Ectodermal cell (in vitro differentiated cells): ENCODE results near the gene ZNF300. TPM values are rescaled to one million over a fixed set of nuclear protein-coding genes. Genes with fewer than 3 reads are reported as not detected.

Experiments used
- H3K27ac ChIP-seq: 2 replicates; pipeline ENCODE4 v1.7.0; 2013; ENCODE audit warnings: mild to moderate bottlenecking, low read depth, low read length; ENCODE audit not compliant: insufficient read depth, poor library complexity, severe bottlenecking
- H3K27me3 ChIP-seq: 2 replicates; pipeline ENCODE4 v1.7.0; 2013; ENCODE audit warnings: mild to moderate bottlenecking, low read length; ENCODE audit not compliant: insufficient read depth, control insufficient read depth, poor library complexity, severe bottlenecking
- H3K36me3 ChIP-seq: one replicate; pipeline ENCODE4 v1.7.0; 2013; ENCODE audit warnings: low read length; ENCODE audit not compliant: control insufficient read depth, insufficient read depth
- H3K4me1 ChIP-seq: one replicate; pipeline ENCODE4 v1.7.0; 2013; ENCODE audit warnings: low read length; ENCODE audit not compliant: control insufficient read depth, insufficient read depth
- H3K4me3 ChIP-seq: 2 replicates; pipeline ENCODE4 v1.7.0; 2013; ENCODE audit warnings: low read depth, low read length, control low read depth; ENCODE audit not compliant: insufficient read depth
- H3K9me3 ChIP-seq: 2 replicates; pipeline ENCODE4 v1.7.0; 2013; ENCODE audit warnings: mild to moderate bottlenecking, low read length, moderate library complexity; ENCODE audit not compliant: control insufficient read depth
- WGBS, 2 experiments: methylation state at CpG; one replicate each; pipeline ENCODE4 v1.1.7; 2013; ENCODE audit warnings: missing lambda C conversion rate in 2 of 2; 5-methylcytosine and 5-hydroxymethylcytosine counted together
- polyA plus RNA-seq, 4 experiments: library from polyadenylated mRNA; stranded (reverse); fragments of 50-300 nt; gene quantifications; one replicate each; pipeline ENCODE4 v1.2.3, GENCODE V29; 2013

The ZNF300 gene
- polyA plus RNA-seq (2013, experiment 1 of 4): 27.4 TPM
- 25.5 TPM for polyA plus RNA-seq (2013, experiment 2 of 4)
- polyA plus RNA-seq (2013, experiment 3 of 4): 25.5 TPM
- polyA plus RNA-seq (2013, experiment 4 of 4): 25.9 TPM

DNA sequence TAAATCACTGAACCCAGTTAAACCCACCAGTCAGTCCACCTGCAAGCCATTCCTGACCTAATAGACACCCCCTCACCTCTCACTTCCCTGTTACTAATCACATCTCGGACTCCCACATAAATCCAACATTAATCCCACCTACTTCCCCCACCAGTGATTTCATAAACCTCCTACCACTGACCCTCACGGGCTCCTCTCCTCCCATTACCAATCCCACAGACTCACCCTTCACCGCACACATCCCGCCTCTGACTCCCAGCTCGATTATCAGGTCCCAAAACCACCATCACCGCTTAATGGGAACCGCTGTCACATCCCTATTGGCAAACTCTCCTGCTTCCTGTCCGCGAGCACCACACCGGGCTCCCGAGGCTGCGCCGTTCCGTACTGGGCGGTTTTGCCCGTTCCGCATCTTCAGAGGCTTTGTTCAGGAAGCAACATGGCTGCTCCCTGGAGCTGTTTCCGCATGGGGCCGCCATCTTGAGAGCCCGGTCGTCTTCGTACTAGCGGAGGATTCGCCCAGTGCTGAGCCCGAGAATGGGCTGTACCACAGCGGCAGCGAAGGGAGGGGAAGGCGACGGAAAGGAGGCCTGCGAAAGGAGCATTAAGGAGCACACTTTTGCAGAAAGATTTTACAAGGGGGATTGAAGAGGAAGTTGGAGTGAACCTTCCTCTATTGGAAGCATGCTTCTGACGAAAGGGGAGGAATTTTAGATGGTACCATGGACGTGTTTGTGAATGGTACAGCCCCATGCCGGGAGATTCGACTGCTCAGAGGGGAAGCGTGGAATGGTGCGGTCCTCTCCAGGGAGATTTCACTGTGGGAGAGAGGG is at the start of gene ZNF300:
Gene ZNF300, minus strand, starts transcription at position 502 of the 833 bp plus-strand sequence. CDS start 1,825 bp downstream, outside the sequence.
- Histone ChIP-seq H3K36me3 (peaks cover 27% of the 10 kb centered on the region), H3K27ac (peak within 1 kb of the TSS; percentile 99), H3K4me3 (peak within 1 kb of the TSS; percentile 61), H3K27me3 (no peaks in the 10 kb centered on the region), H3K9me3 (peaks cover 13% of the 10 kb centered on the region), H3K4me1 (no peaks in the 10 kb centered on the region)
- WGBS, 2 experiments: 15 to 16% methylated on average over 36 of the region's 36 CpGs

DNA sequence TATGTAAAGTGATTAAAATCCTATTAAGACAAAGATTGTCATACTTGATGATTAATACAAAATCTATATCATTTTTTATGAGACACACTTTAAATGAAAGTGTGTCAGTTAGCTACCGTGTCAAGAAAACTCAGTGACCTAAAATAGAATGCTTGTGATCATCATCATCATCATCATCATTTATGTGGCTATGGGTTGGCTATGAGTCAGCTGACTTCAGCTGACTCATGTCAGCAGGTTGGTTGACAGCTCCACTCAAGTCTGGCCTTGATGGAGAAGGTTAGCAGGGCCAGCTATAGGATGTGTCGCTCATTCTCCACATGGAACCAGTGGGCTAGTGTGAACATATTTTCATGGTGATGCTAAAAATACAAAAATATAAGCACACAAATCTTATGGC is 43.8 kb upstream of the ZNF300 start:
- WGBS, 2 experiments: 62% methylated on average over 2 of the region's 2 CpGs; no CpG with 5 or more reads in 1 of the 2 experiments
- H3K27ac ChIP-seq: no peak overlapping the region
- no peaks in the 10 kb centered on the region for H3K27me3 ChIP-seq
- no peaks in the 10 kb centered on the region for H3K4me1 ChIP-seq
- peaks cover 3% of the 10 kb centered on the region for H3K9me3 ChIP-seq
- no peaks in the 10 kb centered on the region for H3K36me3 ChIP-seq
- H3K4me3 ChIP-seq: no peak overlapping the region

- H3K4me3 ChIP-seq: no peak overlapping the region
- no peaks in the 10 kb centered on the region for H3K4me1 ChIP-seq
- no peaks in the 10 kb centered on the region for H3K27me3 ChIP-seq
- H3K9me3 ChIP-seq: peaks cover 3% of the 10 kb centered on the region
- 92 to 93% methylated on average over 34 of the region's 34 CpGs for WGBS, 2 experiments
- no peak overlapping the region for H3K27ac ChIP-seq
- no peaks in the 10 kb centered on the region for H3K36me3 ChIP-seq
Observed at GRCh38 chr5:150946351-150946905, 41.6 kb upstream of the ZNF300 start.

DNA sequence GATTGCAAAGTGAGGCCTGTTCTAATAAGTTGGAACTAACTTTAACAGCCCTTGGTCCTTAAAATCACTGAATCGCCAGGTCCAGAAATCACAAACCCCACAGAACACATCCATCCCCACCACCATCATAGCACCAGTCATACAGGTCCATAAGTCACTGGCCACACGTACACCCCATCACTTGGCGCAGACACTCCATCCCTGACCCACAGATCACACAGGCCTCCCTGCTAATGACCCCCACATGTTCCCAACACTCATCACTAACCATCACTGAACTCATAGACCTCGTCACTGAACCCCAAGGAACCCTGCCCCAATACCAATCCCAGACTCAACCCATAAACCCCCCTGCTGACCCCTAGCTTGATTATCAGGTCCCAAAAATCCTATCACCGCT is 41.2 kb upstream of the ZNF300 start:
- Histone ChIP-seq H3K36me3 (no peaks in the 10 kb centered on the region), H3K9me3 (peaks cover 3% of the 10 kb centered on the region), H3K4me1 (no peaks in the 10 kb centered on the region), H3K4me3 (no peak overlapping the region), H3K27me3 (no peaks in the 10 kb centered on the region), H3K27ac (no peak overlapping the region)
- WGBS, 2 experiments: 82 to 88% methylated on average over 5 of the region's 5 CpGs

GRCh38 chr5:150945486-150945885 is 40.7 kb upstream of the ZNF300 start:
- Histone ChIP-seq H3K27me3 (no peaks in the 10 kb centered on the region), H3K27ac (no peak overlapping the region), H3K9me3 (peaks cover 3% of the 10 kb centered on the region), H3K36me3 (no peaks in the 10 kb centered on the region), H3K4me3 (no peak overlapping the region), H3K4me1 (no peaks in the 10 kb centered on the region)
- WGBS, 2 experiments: 77 to 82% methylated on average over 1 of the region's 1 CpG

- H3K9me3 ChIP-seq: peaks cover 12% of the 10 kb centered on the region
- no peak overlapping the region for H3K4me3 ChIP-seq
- no peaks in the 10 kb centered on the region for H3K36me3 ChIP-seq
- H3K4me1 ChIP-seq: no peaks in the 10 kb centered on the region
- H3K27ac ChIP-seq: no peak overlapping the region
- H3K27me3 ChIP-seq: no peaks in the 10 kb centered on the region
Observed at GRCh38 chr5:150931368-150931965, 26.7 kb upstream of the ZNF300 start.

- Histone ChIP-seq H3K4me3 (no peak overlapping the region), H3K27me3 (no peaks in the 10 kb centered on the region), H3K27ac (no peak overlapping the region), H3K36me3 (no peaks in the 10 kb centered on the region), H3K4me1 (no peaks in the 10 kb centered on the region), H3K9me3 (no peaks in the 10 kb centered on the region)
- WGBS, 2 experiments: 74 to 75% methylated on average over 2 of the region's 2 CpGs
Observed at GRCh38 chr5:150918613-150919012, 13.8 kb upstream of the ZNF300 start.

- H3K36me3 ChIP-seq: no peaks in the 10 kb centered on the region
- 55% methylated on average over 2 of the region's 2 CpGs; no CpG with 5 or more reads in 1 of the 2 experiments for WGBS, 2 experiments
- H3K4me3 ChIP-seq: no peak overlapping the region
- no peaks in the 10 kb centered on the region for H3K27me3 ChIP-seq
- no peaks in the 10 kb centered on the region for H3K4me1 ChIP-seq
- no peak overlapping the region for H3K27ac ChIP-seq
- H3K9me3 ChIP-seq: no peaks in the 10 kb centered on the region
Observed at GRCh38 chr5:150912312-150912814, 7.6 kb upstream of the ZNF300 start.

- H3K4me3 ChIP-seq: peak overlapping the region; percentile 61
- H3K36me3 ChIP-seq: peaks cover 21% of the 10 kb centered on the region
- no peaks in the 10 kb centered on the region for H3K4me1 ChIP-seq
- H3K9me3 ChIP-seq: peaks cover 13% of the 10 kb centered on the region
- H3K27ac ChIP-seq: peak overlapping the region; percentile 99
- WGBS, 2 experiments: 34 to 36% methylated on average over 4 of the region's 4 CpGs
- H3K27me3 ChIP-seq: no peaks in the 10 kb centered on the region
Observed at GRCh38 chr5:150905312-150905683, 518 bp upstream of the ZNF300 start.

GRCh38 chr5:150901446-150901845 is 3.3 kb downstream of the ZNF300 start:
- Histone ChIP-seq H3K4me3 (no peak overlapping the region), H3K27me3 (no peaks in the 10 kb centered on the region), H3K27ac (no peak overlapping the region), H3K4me1 (no peaks in the 10 kb centered on the region), H3K9me3 (peaks cover 30% of the 10 kb centered on the region), H3K36me3 (peaks cover 56% of the 10 kb centered on the region)
- WGBS, 2 experiments: 91 to 97% methylated on average over 2 of the region's 2 CpGs
